NCI-H82 treated with DMSO at 0.1 percent for 48 hours (cell line): Measurements from ENCODE around the gene CCT8.
"Not testable (repeated sequence)": the region's sequence is repeated elsewhere in the genome, so short reads cannot be mapped to it uniquely, and the experiment has no call there.

Experiments used
- DNase-seq: peaks from one replicate; lab custom pipeline; 2025; ENCODE audit not compliant: unreplicated experiment; lab: John Stamatoyannopoulos, UW

Gene CCT8

GRCh38 chr21:29024474-29025327 lies 48.7 kb downstream of the CCT8 start, which contains the start of gene USP16:
TSS of gene USP16 (plus strand) at chr21:29024668. CDS start at chr21:29027914, 3,246 bp downstream.
- DNase-seq = peak; percentile 88

- DNase-seq = no peak
Measured at GRCh38 chr21:29022166-29022565, 51.3 kb downstream of the CCT8 start.

- DNase-seq = no peak
Measured at GRCh38 chr21:29018540-29018939, 54.9 kb downstream of the CCT8 start.

GRCh38 chr21:29017639-29018237 lies 55.7 kb downstream of the CCT8 start:
- no peak for DNase-seq

- not testable (repeated sequence) for DNase-seq
Measured at GRCh38 chr21:29011236-29011635, 62.2 kb downstream of the CCT8 start.

GRCh38 chr21:29008367-29008766 lies 65.1 kb downstream of the CCT8 start:
- no peak for DNase-seq

- no peak for DNase-seq
Measured at GRCh38 chr21:29007810-29008209, 65.6 kb downstream of the CCT8 start.

GRCh38 chr21:29007135-29007534 lies 66.3 kb downstream of the CCT8 start:
- DNase-seq = no peak
